MCF 10A (cell line): Measurements from ENCODE around the gene DAB1. TPM values are rescaled to one million over a fixed set of nuclear protein-coding genes. Genes with fewer than 3 reads are reported as not detected.
A peak's percentile ranks its signal among the peaks of the same experiment; 100 is the strongest.

ENCODE experiments used
- BruUV-seq: library from RNA; stranded (reverse); fragments of 400-500 nt; replicated peaks from 2 replicates; lab custom pipeline; 2021; lab: Mats Ljungman, UMichigan
- CTCF ChIA-PET: fragments of 300-600 bp; sonication (Branson Sonifier 250); formaldehyde crosslinking; extraction: SDS; loops from one replicate; lab custom pipeline; 2021; ENCODE audit warnings: antibody characterized with exemption, inconsistent platforms; lab: Yijun Ruan, JAX
- POLR2A ChIA-PET: fragments of 300-600, 350-650 bp; sonication (Branson Sonifier 250); formaldehyde crosslinking; extraction: SDS; loops from one replicate; lab custom pipeline; 2020; ENCODE audit warnings: antibody characterized with exemption, inconsistent platforms; lab: Yijun Ruan, JAX
- DNase-seq: peaks from one replicate; pipeline ENCODE4 v3.0.0-alpha.2; 2018; ENCODE audit not compliant: unreplicated experiment
- H3K27ac Mint-ChIP-seq: one replicate; pipeline ENCODE4 v1.8.0; 2022; ENCODE audit warnings: mild to moderate bottlenecking, low read depth, mixed read lengths; ENCODE audit not compliant: unreplicated experiment
- H3K27me3 Mint-ChIP-seq: one replicate; pipeline ENCODE4 v1.8.0; 2022; ENCODE audit warnings: mixed read lengths; ENCODE audit not compliant: insufficient read depth, unreplicated experiment
- H3K36me3 Mint-ChIP-seq: one replicate; pipeline ENCODE4 v1.8.0; 2022; ENCODE audit warnings: mild to moderate bottlenecking, moderate library complexity, mixed read lengths; ENCODE audit not compliant: insufficient read depth, unreplicated experiment
- H3K4me1 Mint-ChIP-seq: one replicate; pipeline ENCODE4 v1.8.0; 2022; ENCODE audit warnings: mixed read lengths; ENCODE audit not compliant: insufficient read depth, unreplicated experiment
- H3K4me3 Mint-ChIP-seq: one replicate; pipeline ENCODE4 v1.8.0; 2022; ENCODE audit warnings: mild to moderate bottlenecking, moderate library complexity, mixed read lengths; ENCODE audit not compliant: unreplicated experiment
- H3K9me3 Mint-ChIP-seq: one replicate; pipeline ENCODE4 v1.8.0; 2022; ENCODE audit warnings: mixed read lengths; ENCODE audit not compliant: unreplicated experiment
- CTCF ChIP-seq: fragments of 200-600 bp; IDR thresholded peaks from one replicate; pipeline ENCODE4 v1.8.0; 2022; ENCODE audit warnings: antibody characterized with exemption, mild to moderate bottlenecking; ENCODE audit not compliant: unreplicated experiment
- intact Hi-C: fragments of 100-400 bp; cut with micrococcal nuclease; formaldehyde crosslinking; loops from 2 replicates; pipeline ENCODE4 v1.14.1; 2022
- total RNA-seq: library from RNA; stranded (reverse); gene quantifications from 2 replicates; pipeline ENCODE4 v1.2.3, GENCODE V29; 2022

Gene DAB1
- total RNA-seq, 1 experiment from 2014 or later, result not detected

GRCh38 chr1:57131257-57131656, 292.6 kb downstream of the DAB1 start:
- H3K4me1 Mint-ChIP-seq, result peaks cover 18% of the 10 kb centered on the region
- peak overlapping the region; percentile 8 for H3K27ac Mint-ChIP-seq
- DNase-seq, result no peak
- BruUV-seq, result no TSS peak
- ChIA-PET POLR2A (interaction anchor here (0.6 to 2.5 kb wide), 2 partner anchors 8 to 87 kb away, joined by 3 to 7 read pairs; no protein-coding TSS in a partner anchor), CTCF (no interaction called here)
- intact Hi-C loops, result no loop called here
- no peaks in the 10 kb centered on the region for H3K36me3 Mint-ChIP-seq
- no peaks in the 10 kb centered on the region for H3K9me3 Mint-ChIP-seq
- no peaks in the 10 kb centered on the region for H3K27me3 Mint-ChIP-seq
- no peak overlapping the region for H3K4me3 Mint-ChIP-seq
- no peak for TF ChIP-seq CTCF

- no peak for TF ChIP-seq CTCF
- no peak for DNase-seq
- intact Hi-C loops, result no loop called here
- Mint-ChIP-seq H3K36me3 (no peaks in the 10 kb centered on the region), H3K4me1 (peaks cover 18% of the 10 kb centered on the region), H3K27me3 (no peaks in the 10 kb centered on the region), H3K27ac (no peak overlapping the region), H3K9me3 (no peaks in the 10 kb centered on the region), H3K4me3 (no peak overlapping the region)
- no TSS peak for BruUV-seq
- ChIA-PET CTCF (interaction anchor here (0.6 kb wide), 1 partner anchor 67 kb away, joined by 3 read pairs; no protein-coding TSS in a partner anchor), POLR2A (no interaction called here)
Observed at GRCh38 chr1:57129865-57130264, 294.0 kb downstream of the DAB1 start.

- no peak overlapping the region for H3K4me3 Mint-ChIP-seq
- BruUV-seq, result no TSS peak
- no peak overlapping the region for H3K27ac Mint-ChIP-seq
- ChIA-PET CTCF (interaction anchor here (0.6 kb wide), 1 partner anchor 276 kb away, joined by 3 read pairs; no protein-coding TSS in a partner anchor), POLR2A (no interaction called here)
- H3K27me3 Mint-ChIP-seq, result no peaks in the 10 kb centered on the region
- no peak for DNase-seq
- no peak for TF ChIP-seq CTCF
- no peaks in the 10 kb centered on the region for H3K9me3 Mint-ChIP-seq
- intact Hi-C loops, result no loop called here
- peaks cover 18% of the 10 kb centered on the region for H3K4me1 Mint-ChIP-seq
- H3K36me3 Mint-ChIP-seq, result no peaks in the 10 kb centered on the region
Observed at GRCh38 chr1:57127976-57128375, 295.9 kb downstream of the DAB1 start.

DNA sequence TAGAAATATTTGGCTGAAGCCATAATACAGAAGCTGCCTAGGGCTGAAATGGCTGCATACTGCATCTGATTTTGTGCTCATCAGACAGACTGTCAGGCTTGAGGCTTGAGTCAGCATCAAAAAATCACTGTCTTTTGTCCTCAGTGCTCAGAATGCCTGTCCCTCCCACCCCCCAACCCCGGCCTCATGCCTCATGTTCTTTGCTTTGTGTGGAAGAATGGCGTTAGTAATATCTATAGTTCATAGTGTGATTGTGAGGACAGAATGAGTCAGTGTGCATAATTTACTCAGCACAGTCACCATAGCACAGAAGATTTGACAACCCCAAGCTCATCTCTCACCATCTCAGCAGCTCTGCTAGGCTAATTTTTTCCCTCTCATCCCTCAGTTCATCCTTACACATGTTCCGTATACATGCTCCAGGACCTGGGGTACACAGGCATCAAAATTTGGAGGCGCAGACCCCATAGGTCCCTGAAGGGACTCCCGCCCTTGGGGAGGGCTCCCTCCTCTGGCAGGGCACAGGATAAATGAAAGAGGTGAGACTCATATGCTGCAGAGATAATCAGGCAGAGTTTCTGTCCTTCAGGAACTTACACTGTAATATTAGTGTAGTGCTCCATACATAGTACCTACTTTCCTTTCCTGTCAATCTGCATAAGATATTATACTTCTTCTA, 299.0 kb downstream of the DAB1 start:
- no TSS peak for BruUV-seq
- no peak for DNase-seq
- Mint-ChIP-seq H3K27me3 (no peaks in the 10 kb centered on the region), H3K36me3 (no peaks in the 10 kb centered on the region), H3K9me3 (no peaks in the 10 kb centered on the region), H3K4me3 (no peak overlapping the region), H3K27ac (no peak overlapping the region), H3K4me1 (peaks cover 6% of the 10 kb centered on the region)
- intact Hi-C loops, result no loop called here
- ChIA-PET POLR2A (no interaction called here), CTCF (interaction anchor here (1.0 kb wide), 1 partner anchor 56 kb away, joined by 4 read pairs; no protein-coding TSS in a partner anchor)
- peak; percentile 16 for TF ChIP-seq CTCF
